ENCODE results near the gene PRDM16.

PRDM16 gene

DNA sequence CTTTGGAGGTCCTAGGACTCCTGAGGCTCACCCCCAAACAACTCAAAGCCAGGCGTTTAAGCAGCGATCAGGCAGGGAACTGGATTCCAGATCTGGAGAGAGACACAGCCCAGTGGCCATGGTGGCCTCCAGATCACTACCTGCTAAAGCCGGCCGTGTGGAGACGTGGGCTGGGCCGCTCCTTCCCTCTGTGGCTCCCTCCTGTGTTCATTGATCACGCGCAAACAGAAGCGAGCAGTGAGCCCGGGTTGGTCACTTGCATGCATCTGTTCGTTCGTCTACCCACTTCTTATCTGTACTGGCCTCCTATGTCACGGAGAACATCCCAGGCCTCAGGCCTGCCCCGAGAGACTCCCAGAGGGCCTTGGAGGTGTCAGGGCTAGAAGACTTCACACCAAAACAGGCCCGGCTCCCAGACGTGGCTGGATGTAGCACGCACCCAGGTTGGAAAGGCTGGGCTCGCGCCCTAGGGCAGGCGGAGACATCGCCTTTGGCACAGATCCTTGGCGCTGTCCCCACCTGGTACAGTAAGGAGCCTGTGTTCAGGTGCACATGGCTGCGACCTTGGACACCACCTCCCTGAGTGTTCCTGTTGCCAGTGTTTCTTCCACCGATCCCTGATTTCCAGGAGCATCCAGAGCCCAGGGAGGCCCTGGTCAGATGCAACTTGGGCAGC is 308.7 kb downstream of the PRDM16 start:
- TF ChIP-seq, protein P1, sequence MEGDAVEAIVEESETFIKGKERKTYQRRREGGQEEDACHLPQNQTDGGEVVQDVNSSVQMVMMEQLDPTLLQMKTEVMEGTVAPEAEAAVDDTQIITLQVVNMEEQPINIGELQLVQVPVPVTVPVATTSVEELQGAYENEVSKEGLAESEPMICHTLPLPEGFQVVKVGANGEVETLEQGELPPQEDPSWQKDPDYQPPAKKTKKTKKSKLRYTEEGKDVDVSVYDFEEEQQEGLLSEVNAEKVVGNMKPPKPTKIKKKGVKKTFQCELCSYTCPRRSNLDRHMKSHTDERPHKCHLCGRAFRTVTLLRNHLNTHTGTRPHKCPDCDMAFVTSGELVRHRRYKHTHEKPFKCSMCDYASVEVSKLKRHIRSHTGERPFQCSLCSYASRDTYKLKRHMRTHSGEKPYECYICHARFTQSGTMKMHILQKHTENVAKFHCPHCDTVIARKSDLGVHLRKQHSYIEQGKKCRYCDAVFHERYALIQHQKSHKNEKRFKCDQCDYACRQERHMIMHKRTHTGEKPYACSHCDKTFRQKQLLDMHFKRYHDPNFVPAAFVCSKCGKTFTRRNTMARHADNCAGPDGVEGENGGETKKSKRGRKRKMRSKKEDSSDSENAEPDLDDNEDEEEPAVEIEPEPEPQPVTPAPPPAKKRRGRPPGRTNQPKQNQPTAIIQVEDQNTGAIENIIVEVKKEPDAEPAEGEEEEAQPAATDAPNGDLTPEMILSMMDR (IDR thresholded peaks at IDR 0.05; ENCODE audit: low read depth, low read length, missing control alignments): no peak
- H3K4me3 ChIP-seq (ENCODE audit: low read depth, low read length): no peak overlapping the region
- no peak for DNase-seq (ENCODE audit: low read depth)

DNA sequence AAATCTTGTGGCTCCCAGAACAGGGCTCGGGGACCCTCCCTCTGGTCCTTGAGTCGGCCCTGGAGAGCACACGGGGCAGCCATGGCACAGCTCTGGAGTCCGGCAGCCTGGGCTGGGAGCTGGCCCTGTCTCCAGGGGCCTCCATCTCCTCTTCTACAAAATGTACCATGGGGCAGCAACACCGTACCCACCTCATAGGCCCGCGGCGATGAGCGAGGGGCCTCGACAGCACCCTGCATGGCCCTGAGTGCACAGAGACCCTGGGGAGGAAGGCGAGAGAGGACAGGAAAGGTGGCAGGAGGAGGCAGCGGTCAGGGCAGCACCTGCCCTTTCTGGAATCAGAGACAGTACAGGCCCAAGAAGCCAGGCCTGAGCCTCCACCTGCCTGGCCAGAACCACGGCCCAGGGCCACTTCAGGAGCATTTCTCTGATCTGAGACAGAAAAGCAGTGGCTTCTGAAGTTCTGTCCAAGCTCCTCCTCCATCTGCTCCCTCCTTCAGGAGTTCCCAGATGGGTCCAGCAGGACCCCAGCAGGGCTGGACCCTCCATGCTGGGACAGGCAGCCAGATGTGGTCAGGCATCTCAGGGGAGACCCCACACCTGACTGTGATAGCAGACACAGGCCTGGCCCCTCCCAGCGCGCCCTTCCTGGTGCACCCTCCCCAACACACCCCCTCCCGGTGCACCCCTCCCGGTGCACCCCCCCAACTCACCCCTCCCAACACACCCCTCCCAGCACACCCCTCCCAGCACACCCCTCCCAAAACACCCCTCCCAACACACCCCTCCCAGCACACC is 309.6 kb downstream of the PRDM16 start:
- no peak overlapping the region for H3K4me3 ChIP-seq (ENCODE audit: low read depth, low read length)
- no peak for DNase-seq (ENCODE audit: low read depth)
- TF ChIP-seq, protein P1 (IDR thresholded peaks at IDR 0.05; ENCODE audit: low read depth, low read length, missing control alignments): no peak

- TF ChIP-seq, protein P1 (IDR thresholded peaks at IDR 0.05; ENCODE audit: low read depth, low read length, missing control alignments): no peak
- H3K4me3 ChIP-seq (ENCODE audit: low read depth, low read length): no peak overlapping the region
These were observed 310.9 kb downstream of the PRDM16 start for GRCh38 chr1:3379934-3380333.

DNA sequence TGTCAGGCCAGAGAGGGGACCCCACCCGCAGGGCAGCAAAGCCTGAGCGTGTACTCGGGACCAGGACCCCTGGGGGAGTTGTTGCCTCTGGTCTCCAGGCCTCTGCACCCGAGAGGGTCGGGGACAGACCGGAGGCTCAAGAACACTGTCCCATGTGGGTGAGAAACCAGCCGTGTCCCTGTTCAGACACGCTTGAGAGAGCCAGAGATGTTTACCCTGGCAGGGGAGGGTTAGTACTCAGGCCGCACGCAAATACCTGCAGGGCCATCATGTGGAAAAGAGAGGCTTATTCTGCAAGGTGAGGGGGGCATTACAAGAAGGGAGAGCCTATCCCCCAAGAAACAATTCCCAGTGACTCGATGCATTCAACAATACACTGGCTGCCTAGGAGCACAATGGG is 311.5 kb downstream of the PRDM16 start:
- TF ChIP-seq, protein P1 (IDR thresholded peaks at IDR 0.05; ENCODE audit: low read depth, low read length, missing control alignments): no peak
- H3K4me3 ChIP-seq (ENCODE audit: low read depth, low read length): no peak overlapping the region
- no peak for DNase-seq (ENCODE audit: low read depth)

More at GRCh38 chr1:3379934-3380333, 310.9 kb downstream of the PRDM16 start:
- DNase-seq (ENCODE audit: low read depth): no peak

GRCh38 chr1:3381901-3382300 is 312.9 kb downstream of the PRDM16 start:
- TF ChIP-seq, protein P1 (IDR thresholded peaks at IDR 0.05; ENCODE audit: low read depth, low read length, missing control alignments): no peak
- DNase-seq (ENCODE audit: low read depth): no peak

GRCh38 chr1:3382326-3383057 is 313.5 kb downstream of the PRDM16 start:
- TF ChIP-seq, protein P1 (IDR thresholded peaks at IDR 0.05; ENCODE audit: low read depth, low read length, missing control alignments): no peak
- DNase-seq (ENCODE audit: low read depth): no peak
- no peak overlapping the region for H3K4me3 ChIP-seq (ENCODE audit: low read depth, low read length)

More at GRCh38 chr1:3381901-3382300, 312.9 kb downstream of the PRDM16 start:
- no peak overlapping the region for H3K4me3 ChIP-seq (ENCODE audit: low read depth, low read length)
